HepG2 (cell line): Measurements from ENCODE around the gene STARD10. TPM values are rescaled to one million over a fixed set of nuclear protein-coding genes. Genes with fewer than 3 reads are reported as not detected.

ENCODE experiments used
- ATAD3A ChIP-seq: sonication (generic); formaldehyde crosslinking; IDR thresholded peaks from 2 replicates; pipeline ENCODE4 v1.4.0; 2020; ENCODE audit warnings: missing genetic modification reagents
- CBX1 ChIP-seq: IDR thresholded peaks from one replicate; pipeline ENCODE4 v1.6.1; 2016; ENCODE audit warnings: antibody characterized with exemption, low read depth
- CCDC6 ChIP-seq: sonication (generic); formaldehyde crosslinking; IDR thresholded peaks from 2 replicates; pipeline ENCODE4 v1.8.1; 2022; ENCODE audit warnings: mild to moderate bottlenecking, missing genetic modification reagents, moderate library complexity
- KAT8 ChIP-seq: IDR thresholded peaks from 2 replicates; pipeline ENCODE4 v1.6.1; 2016; ENCODE audit warnings: missing genetic modification reagents, missing compliant biosample characterization
- MATR3 ChIP-seq: sonication (generic); formaldehyde crosslinking; IDR thresholded peaks from 2 replicates; pipeline ENCODE4 v1.4.0; 2020; ENCODE audit warnings: missing genetic modification reagents
- NAIF1 ChIP-seq: sonication (generic); formaldehyde crosslinking; IDR thresholded peaks from 2 replicates; pipeline ENCODE4 v1.5.0; 2020; ENCODE audit warnings: mild to moderate bottlenecking, missing genetic modification reagents, borderline replicate concordance
- PPARG ChIP-seq: conservative IDR thresholded peaks from 2 replicates; pipeline ENCODE4 v1.6.1; 2016; ENCODE audit warnings: missing biosample characterization, missing genetic modification reagents
- RXRA ChIP-seq: sonication (generic); formaldehyde crosslinking; IDR thresholded peaks from 2 replicates; pipeline ENCODE4 v1.5.1; 2020; ENCODE audit warnings: missing genetic modification reagents
- SATB2 ChIP-seq: sonication (generic); formaldehyde crosslinking; IDR thresholded peaks from 2 replicates; pipeline ENCODE4 v1.5.0; 2020; ENCODE audit warnings: missing genetic modification reagents
- TBX2 ChIP-seq: sonication (generic); formaldehyde crosslinking; IDR thresholded peaks from 2 replicates; pipeline ENCODE4 v1.5.0; 2020; ENCODE audit warnings: missing genetic modification reagents, mild to moderate bottlenecking, borderline replicate concordance
- THYN1 ChIP-seq: sonication (generic); formaldehyde crosslinking; IDR thresholded peaks from 2 replicates; pipeline ENCODE4 v1.8.1; 2023; ENCODE audit warnings: low read depth, mild to moderate bottlenecking, moderate library complexity, missing genetic modification reagents, borderline replicate concordance
- TMF1 ChIP-seq: sonication (generic); formaldehyde crosslinking; IDR thresholded peaks from 2 replicates; pipeline ENCODE4 v1.8.1; 2022; ENCODE audit warnings: low read depth, missing genetic modification reagents
- TOE1 ChIP-seq: sonication (generic); formaldehyde crosslinking; IDR thresholded peaks from 2 replicates; pipeline ENCODE4 v1.4.0; 2020; ENCODE audit warnings: mild to moderate bottlenecking, missing genetic modification reagents
- ZIK1 ChIP-seq: sonication (generic); formaldehyde crosslinking; IDR thresholded peaks from 2 replicates; pipeline ENCODE4 v1.5.0; 2020; ENCODE audit warnings: mild to moderate bottlenecking, low read depth, missing genetic modification reagents, borderline replicate concordance
- ZMYM4 ChIP-seq: sonication (generic); formaldehyde crosslinking; IDR thresholded peaks from 2 replicates; pipeline ENCODE4 v1.8.1; 2023; ENCODE audit warnings: mild to moderate bottlenecking, missing genetic modification reagents
- ZNF142 ChIP-seq: sonication (generic); formaldehyde crosslinking; IDR thresholded peaks from 2 replicates; pipeline ENCODE4 v1.4.0; 2020; ENCODE audit warnings: missing genetic modification reagents
- ZNF556 ChIP-seq: sonication (generic); formaldehyde crosslinking; IDR thresholded peaks from 2 replicates; pipeline ENCODE4 v1.4.0; 2020; ENCODE audit warnings: mild to moderate bottlenecking, missing genetic modification reagents, borderline replicate concordance
- ZNF816 ChIP-seq: sonication (generic); formaldehyde crosslinking; IDR thresholded peaks from 2 replicates; pipeline ENCODE4 v1.8.0; 2022; ENCODE audit warnings: missing genetic modification reagents, mild to moderate bottlenecking, borderline replicate concordance
- ZSCAN12 ChIP-seq: sonication (generic); formaldehyde crosslinking; IDR thresholded peaks from 2 replicates; pipeline ENCODE4 v1.9.0; 2021; ENCODE audit warnings: mild to moderate bottlenecking, missing genetic modification reagents
- polyA plus RNA-seq, 8 experiments: library from polyadenylated mRNA; depleted of rRNA in 3 of 8; stranded (reverse) in 7 of 8; unstranded in 1 of 8; fragments of >200 nt; fragmentation: Illumina TruSeq in 4 of 8; extraction: Trizol in 4 of 8; gene quantifications; 2 replicates each; pipeline versions ENCODE4 v1.2.1 to v1.2.3, GENCODE V29; 2011 to 2016; ENCODE audit warnings: low read depth in 4 of 8, missing spikeins in 1 of 8, mixed read lengths in 1 of 8; ENCODE audit not compliant: insufficient read depth in 1 of 8
- total RNA-seq, 5 experiments: library from RNA; depleted of rRNA; stranded (reverse); fragments of >200 nt; fragmentation: Illumina TruSeq; extraction: Trizol; gene quantifications; 2 replicates each; pipeline ENCODE4 v1.2.3, GENCODE V29; 2016; ENCODE audit warnings: low read depth in 1 of 5
- TF ChIP-seq, protein P1 (sequence below): IDR thresholded peaks from 2 replicates; pipeline ENCODE4 v1.6.1; 2016; ENCODE audit warnings: low read depth, missing genetic modification reagents, missing compliant biosample characterization

STARD10 gene
- total and polyA plus RNA-seq, 2 of the 13 experiments (the other 11 are each of a cell fraction or from before 2014, with no cell fraction given) = 260 to 341 TPM

DNA sequence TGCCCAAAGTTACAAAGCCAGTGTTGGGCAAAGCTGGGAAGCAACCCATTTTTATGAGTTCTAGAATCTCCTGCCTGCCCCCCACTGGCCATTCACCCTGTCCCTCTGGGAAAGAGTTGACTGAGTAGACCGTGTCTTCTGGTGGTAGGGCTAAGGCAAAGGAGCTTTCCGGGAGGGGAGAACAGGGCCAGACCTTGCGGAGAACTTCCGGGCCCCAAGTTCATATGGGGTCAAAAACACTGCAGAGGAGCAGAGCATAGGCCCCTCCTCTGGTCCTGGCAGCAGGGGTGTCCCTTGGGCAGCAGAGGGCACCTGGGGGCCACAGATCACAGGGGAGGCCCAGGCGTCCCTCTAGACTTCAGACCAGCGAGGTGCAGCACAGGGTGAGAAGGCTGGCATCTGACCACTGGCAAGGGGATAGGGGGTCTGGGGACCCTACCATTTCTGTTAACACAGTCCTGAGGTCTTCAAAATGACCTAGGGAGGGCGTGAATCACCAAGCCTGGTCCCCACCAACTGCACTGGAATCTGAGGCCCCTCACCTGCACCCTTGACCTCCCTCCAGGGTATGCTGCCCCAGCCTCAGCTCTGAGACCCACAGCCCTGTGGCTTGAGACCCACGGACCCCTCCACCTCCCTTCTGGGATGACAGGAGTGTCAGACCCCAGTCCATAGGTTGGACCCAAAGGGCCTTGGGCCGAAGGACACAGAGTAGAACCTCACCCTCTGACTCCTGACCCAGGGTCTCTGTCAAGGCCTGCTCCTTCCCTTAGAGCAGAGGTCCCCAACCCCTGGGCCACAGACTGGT is 40.3 kb downstream of the STARD10 start (continued):
- TF ChIP-seq, protein P1, sequence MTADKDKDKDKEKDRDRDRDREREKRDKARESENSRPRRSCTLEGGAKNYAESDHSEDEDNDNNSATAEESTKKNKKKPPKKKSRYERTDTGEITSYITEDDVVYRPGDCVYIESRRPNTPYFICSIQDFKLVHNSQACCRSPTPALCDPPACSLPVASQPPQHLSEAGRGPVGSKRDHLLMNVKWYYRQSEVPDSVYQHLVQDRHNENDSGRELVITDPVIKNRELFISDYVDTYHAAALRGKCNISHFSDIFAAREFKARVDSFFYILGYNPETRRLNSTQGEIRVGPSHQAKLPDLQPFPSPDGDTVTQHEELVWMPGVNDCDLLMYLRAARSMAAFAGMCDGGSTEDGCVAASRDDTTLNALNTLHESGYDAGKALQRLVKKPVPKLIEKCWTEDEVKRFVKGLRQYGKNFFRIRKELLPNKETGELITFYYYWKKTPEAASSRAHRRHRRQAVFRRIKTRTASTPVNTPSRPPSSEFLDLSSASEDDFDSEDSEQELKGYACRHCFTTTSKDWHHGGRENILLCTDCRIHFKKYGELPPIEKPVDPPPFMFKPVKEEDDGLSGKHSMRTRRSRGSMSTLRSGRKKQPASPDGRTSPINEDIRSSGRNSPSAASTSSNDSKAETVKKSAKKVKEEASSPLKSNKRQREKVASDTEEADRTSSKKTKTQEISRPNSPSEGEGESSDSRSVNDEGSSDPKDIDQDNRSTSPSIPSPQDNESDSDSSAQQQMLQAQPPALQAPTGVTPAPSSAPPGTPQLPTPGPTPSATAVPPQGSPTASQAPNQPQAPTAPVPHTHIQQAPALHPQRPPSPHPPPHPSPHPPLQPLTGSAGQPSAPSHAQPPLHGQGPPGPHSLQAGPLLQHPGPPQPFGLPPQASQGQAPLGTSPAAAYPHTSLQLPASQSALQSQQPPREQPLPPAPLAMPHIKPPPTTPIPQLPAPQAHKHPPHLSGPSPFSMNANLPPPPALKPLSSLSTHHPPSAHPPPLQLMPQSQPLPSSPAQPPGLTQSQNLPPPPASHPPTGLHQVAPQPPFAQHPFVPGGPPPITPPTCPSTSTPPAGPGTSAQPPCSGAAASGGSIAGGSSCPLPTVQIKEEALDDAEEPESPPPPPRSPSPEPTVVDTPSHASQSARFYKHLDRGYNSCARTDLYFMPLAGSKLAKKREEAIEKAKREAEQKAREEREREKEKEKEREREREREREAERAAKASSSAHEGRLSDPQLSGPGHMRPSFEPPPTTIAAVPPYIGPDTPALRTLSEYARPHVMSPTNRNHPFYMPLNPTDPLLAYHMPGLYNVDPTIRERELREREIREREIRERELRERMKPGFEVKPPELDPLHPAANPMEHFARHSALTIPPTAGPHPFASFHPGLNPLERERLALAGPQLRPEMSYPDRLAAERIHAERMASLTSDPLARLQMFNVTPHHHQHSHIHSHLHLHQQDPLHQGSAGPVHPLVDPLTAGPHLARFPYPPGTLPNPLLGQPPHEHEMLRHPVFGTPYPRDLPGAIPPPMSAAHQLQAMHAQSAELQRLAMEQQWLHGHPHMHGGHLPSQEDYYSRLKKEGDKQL (CRISPR knock-in tag) = no peak
- TF ChIP-seq CBX1 = no peak
- TF ChIP-seq TMF1 = no peak
- no peak for TF ChIP-seq SATB2
- TF ChIP-seq KAT8 = no peak
- TF ChIP-seq THYN1 (CRISPR knock-in tag) = no peak
- no peak for TF ChIP-seq TOE1 (CRISPR knock-in tag)
- no peak for TF ChIP-seq PPARG
- no peak for TF ChIP-seq CCDC6 (CRISPR knock-in tag)
- no peak for TF ChIP-seq ZNF142 (CRISPR knock-in tag)
- no peak for TF ChIP-seq ZNF816 (CRISPR knock-in tag)
- no peak for TF ChIP-seq MATR3 (CRISPR knock-in tag)
- TF ChIP-seq ZIK1 (CRISPR knock-in tag) = no peak
- no peak for TF ChIP-seq ZSCAN12
- TF ChIP-seq TBX2 = 0 out of 2 replicates have a peak, but pooled peaks have one; percentile 16
- TF ChIP-seq ZNF556 = no peak
- TF ChIP-seq NAIF1 (CRISPR knock-in tag) = no peak
- no peak for TF ChIP-seq ATAD3A (CRISPR knock-in tag)
- TF ChIP-seq ZMYM4 (CRISPR knock-in tag) = 0 out of 2 replicates have a peak, but pooled peaks have one; percentile 15
- TF ChIP-seq RXRA = peak; percentile 69; the same call in 1 of the 2 replicates
